T-helper 1 cell (primary cell): ENCODE data around the gene CCDC88B.

Experiments
- DNase-seq, 5 donors: peaks; one replicate each; pipeline ENCODE4 v3.0.0-alpha.2; 2012 to 2020

The CCDC88B gene

DNA sequence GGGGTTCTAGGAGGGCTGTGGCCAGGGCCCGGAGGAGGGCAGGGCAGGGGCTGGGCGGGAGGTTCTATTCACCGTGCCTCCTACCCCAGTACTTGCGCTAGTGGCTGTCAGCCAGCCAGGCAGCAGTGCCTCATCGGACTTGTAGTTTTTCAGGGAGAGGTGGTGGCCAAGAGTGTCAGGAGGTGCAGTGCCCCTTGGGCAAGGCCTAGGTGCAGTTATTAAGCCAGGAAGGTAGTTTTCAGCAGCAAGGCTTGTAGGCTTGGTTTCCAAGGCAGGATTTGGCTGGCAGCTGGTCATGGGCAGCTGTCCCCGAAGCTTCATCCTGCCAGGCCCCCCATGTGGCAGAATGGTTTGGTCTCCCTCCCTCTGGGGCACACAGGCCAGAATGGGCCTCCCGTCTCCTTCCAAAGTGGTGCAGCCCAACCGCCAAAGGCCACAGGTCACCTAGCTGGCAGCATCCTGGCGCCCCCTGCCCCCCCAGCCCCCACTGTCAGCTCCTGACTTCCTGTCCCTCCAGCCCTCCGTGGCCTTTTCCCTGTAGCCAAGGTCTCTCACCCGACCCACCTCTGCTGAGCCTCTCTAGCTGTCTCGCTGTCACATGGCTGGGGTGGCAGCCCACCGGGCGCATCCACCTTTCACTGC is 8.5 kb downstream of the CCDC88B start:
- no peak for DNase-seq

DNA sequence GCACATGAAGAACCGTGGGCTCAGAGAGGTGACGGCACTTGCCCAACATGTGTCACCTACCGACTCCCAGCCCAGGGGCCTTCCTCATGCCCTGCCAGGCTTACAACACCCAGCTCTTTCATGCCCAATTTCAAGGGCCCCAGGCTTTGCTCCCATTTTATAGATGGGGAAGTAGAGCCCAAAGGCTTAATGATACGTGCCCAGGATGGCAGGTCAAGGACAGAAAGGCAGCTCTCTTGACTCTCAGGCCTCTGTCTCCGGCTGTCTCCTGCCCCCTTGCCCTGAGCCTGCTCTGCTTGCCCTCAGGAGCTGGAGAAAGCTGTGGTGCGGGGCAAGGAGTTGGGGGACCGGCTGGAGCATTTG is 9.0 kb downstream of the CCDC88B start:
- DNase-seq, result no peak

DNA sequence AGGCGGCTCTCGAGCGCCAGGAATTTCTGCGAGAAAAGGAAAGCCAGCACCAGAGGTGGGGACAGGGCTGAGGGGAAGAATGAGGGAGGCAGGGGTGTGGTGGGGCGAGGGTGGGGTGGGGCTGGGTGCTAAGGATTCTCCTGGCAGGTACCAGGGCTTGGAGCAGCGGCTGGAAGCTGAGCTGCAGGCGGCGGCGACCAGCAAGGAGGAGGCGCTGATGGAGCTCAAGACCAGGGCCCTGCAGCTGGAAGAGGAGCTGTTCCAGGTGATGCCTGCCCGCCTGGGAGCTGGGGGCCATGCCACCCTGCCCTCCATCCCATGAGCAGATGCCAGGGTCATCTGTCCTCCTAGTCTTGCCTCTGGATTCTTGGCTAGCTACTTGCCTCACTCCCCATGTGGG is 9.4 kb downstream of the CCDC88B start:
- no peak for DNase-seq

DNA sequence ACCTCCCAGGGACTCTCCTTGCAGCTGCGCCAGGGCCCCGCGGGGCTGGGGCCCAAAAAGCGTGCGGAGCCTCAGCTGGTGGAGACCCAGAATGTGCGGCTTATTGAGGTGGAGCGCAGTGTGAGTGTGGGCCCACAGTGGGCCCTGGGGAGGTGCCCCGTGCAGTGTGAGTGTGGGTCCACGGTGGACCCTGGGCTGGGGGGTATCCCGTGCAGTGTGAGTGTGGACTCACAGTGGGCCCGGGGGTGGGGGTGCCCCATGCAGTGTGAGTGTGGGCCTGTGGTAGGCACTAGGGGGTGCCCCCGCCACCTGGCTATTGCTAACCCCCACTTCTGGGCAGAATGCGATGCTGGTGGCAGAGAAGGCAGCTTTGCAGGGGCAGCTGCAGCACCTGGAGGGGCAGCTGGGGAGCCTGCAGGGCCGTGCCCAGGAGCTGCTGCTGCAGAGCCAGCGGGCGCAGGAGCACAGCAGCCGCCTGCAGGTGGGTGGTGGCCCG is 11.2 kb downstream of the CCDC88B start:
- no peak for DNase-seq

DNA sequence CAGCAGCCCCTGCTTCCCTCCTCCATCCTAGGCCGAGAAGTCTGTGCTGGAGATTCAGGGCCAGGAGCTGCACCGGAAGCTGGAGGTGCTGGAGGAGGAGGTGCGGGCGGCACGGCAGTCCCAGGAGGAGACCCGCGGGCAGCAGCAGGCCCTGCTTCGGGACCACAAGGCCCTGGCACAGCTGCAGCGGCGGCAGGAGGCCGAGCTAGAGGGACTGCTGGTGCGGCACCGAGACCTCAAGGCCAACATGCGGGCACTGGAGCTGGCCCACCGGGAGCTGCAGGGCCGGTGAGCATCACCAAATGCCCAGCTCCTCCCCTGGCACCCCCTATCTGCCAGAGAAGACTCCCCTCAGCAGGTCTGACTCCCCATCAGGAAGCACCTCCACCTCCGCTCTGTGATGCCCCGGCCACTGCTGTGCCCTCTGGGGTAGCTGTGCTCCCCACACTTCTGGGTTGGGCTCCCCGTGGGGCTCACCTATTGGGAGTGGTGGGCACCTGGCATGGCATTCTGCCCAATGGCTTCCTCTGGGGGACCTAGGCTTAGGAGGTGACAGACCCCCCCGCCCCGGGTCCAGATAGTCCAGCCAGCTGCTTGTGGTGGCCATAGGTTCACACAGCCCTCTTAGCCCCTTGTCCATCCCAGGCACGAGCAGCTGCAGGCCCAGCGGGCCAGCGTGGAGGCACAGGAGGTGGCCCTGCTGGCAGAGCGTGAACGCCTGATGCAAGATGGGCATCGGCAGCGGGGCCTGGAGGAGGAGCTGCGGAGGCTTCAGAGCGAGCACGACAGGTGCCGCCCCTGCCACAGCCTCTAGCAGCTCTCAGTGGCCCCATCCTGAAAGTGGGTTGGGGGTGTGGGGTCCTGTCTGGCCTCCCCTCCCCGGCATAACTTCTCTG is 12.3 kb downstream of the CCDC88B start:
- no peak for DNase-seq

DNA sequence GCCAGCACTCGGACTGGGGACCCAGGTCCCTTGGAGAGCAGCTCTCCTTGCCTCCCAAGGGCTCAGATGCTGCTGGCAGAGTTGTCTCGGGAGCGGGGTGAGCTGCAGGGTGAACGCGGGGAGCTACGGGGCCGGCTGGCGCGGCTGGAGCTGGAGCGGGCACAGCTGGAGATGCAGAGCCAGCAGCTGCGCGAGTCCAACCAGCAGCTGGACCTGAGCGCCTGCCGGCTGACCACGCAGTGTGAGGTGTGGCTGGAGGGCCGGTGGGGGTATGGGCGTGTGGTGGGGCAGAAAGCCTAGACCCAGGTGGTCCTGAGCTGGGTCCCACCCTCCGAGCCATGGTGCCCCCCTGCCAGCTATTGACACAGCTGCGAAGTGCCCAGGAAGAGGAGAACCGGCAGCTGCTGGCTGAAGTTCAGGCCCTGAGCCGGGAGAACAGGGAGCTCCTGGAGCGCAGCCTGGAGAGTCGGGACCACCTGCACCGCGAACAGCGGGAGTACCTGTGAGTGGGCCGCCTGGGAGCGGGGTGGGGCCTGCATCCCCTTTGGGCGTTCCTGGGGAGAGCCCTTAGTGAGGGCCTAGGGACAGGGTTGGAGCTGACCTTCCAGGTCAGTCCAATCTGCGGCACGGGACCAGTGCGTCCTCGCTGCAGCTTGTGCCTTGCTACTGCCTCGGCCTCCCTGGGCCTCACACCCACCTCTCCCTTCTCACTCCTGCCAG is 13.2 kb downstream of the CCDC88B start:
- no peak for DNase-seq

DNA sequence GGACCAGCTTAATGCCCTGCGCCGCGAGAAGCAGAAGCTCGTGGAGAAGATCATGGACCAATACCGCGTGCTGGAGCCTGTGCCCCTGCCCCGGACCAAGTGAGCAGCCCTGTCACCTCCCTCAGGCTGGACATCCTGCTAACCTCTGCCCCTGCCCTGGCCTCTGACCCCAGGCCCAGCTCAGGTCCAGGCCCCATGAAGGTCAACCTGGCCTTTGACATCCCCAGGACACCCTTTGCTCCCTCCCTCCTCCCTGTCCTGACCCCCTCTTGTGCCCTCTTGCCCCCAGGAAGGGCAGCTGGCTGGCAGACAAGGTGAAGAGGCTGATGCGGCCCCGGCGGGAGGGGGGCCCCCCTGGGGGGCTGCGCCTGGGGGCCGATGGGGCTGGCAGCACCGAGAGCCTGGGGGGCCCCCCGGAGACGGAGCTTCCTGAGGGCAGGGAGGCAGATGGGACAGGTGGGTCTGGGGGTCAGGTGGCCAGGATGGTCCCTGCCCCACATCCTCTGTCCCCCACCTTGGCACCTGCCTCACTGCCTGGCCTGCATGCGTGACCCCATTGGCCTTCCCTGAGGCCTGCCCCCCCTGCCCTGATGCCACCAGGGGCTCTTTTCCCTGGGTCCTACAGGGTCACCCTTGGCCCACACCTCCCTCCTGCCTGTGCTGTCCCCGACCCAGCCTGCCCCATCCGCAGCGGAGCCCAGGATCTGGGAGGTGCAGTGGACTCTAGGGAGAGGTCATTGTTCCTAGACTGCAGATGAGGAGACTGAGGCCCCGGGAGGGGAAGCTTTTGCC is 13.9 kb downstream of the CCDC88B start:
- DNase-seq, result no peak

- no peak for DNase-seq
These were observed 15.3 kb downstream of the CCDC88B start for GRCh38 chr11:64355078-64355940.

DNA sequence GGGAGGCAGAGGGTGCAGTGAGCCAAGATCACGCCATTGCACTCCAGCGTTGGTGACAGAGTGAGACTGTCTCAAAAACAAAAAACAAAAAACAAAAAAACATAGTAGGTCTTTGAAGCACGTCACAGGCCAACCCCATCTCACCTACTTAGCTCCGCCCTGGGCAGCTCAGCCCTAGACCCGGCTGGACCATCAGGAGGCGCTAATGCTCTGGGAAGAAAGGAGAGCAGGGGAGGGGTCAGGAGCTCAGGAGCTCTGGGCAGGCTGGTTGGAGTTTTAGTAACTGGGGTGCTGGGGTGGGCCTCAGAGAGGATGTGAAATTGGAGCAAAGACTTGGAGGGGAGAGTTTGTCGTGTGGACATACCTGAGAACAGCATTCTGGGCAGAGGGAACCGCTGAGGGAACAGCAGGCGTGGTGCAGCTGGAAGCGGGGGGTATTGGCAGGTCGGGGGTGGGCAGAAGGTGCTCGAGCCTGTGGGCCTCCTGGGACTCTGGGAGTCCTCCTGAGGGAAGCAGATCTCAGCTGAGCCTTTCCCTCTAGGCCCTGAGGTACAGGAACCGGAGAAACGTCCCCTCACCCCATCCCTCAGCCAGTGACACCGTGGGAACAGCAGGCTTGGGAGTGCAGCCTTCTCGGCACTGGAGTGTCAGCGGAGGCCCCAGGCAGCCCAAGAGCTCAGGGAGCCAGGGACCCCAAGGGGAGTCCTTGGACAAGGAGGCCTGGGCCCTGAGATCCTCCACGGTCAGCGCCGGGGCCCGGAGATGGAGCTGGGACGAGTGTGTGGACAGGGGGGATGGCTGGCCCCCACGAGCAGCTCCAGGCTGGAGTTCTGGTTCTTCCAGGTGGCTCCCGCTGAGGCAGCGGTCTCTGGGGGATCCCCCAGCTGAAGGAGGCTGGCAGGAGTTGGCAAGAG is 16.8 kb downstream of the CCDC88B start:
- DNase-seq, result peak in 1 of 5 donors; percentile 34

- no peak for DNase-seq
These were observed 17.4 kb downstream of the CCDC88B start for GRCh38 chr11:64357446-64357845.

GRCh38 chr11:64357904-64358535 is 18.0 kb downstream of the CCDC88B start:
- DNase-seq, result peak in 1 of 5 donors; percentile 36

DNA sequence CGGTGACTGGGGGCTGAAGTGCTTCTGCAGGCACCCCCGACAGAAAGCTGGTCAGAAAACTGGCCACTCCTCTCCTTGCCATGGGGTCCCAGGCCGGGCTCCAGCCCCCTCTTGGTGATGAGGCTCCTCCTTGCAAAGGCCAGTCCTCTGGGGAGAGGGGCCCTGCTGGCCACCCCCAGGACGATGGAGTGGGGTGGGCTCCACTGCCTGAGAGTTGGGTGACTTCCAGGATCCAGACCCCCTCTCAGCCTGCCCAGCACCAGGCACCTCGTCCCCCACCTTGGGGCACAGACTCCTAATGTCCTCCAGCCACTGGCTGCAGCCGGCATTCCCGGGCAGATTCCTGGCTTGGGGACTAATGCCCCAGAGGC is 18.5 kb downstream of the CCDC88B start:
- DNase-seq, result no peak

GRCh38 chr11:64358907-64359711 is 19.1 kb downstream of the CCDC88B start, which contains the start of gene RPS6KA4:
Gene RPS6KA4, plus strand, starts transcription at chr11:64359162. Its CDS starts 74 bp downstream, at chr11:64359236.
- peak in 2 of 5 donors; percentile 41 to 48 for DNase-seq

DNA sequence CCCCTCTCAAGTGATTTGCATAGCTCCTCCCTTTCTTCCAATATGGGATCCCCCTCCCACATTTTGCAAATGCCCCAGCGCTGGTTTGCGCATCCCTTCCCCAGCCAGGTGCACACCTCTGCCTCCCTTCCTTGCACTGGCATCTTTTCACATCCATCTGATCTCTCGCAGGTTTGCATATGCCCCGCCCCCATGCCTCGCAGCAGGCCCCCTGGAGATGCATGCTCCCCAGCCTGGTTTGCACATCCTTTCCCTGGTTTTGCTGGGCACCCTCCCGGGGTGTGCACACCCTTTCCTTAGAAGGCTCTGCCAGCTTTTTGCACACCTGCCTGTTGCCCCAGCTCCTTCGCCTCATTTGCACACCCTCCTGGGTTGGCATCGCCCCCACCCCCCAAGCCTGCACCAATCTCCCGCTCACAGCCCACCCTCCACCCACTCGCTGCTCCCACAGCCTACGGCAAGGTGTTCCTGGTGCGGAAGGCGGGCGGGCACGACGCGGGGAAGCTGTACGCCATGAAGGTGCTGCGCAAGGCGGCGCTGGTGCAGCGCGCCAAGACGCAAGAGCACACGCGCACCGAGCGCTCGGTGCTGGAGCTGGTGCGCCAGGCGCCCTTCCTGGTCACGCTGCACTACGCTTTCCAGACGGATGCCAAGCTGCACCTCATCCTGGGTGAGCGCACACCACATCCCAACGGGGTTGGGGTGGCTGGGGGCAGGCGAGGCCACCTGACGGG is 19.9 kb downstream of the CCDC88B start:
- peak in 1 of 5 donors; percentile 53 for DNase-seq

DNA sequence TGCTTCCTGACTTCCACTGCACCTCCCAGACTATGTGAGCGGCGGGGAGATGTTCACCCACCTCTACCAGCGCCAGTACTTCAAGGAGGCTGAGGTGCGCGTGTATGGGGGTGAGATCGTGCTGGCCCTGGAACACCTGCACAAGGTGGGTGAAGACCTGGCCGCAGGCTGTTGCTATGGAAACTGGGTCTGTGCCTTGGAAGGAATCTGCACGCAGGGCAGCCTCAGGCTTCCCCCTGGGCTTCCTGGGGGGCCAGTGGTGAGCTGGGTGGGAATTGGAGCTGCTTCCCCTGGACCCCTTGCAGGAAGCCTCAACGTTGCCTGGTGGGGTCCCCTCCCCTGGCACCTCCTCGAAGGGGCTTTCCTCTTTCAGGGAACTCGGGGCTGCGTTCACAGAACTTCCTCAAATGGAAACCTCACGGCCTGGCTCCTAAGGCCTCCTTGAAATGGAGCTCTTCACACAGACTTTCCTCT is 20.5 kb downstream of the CCDC88B start:
- no peak for DNase-seq

DNA sequence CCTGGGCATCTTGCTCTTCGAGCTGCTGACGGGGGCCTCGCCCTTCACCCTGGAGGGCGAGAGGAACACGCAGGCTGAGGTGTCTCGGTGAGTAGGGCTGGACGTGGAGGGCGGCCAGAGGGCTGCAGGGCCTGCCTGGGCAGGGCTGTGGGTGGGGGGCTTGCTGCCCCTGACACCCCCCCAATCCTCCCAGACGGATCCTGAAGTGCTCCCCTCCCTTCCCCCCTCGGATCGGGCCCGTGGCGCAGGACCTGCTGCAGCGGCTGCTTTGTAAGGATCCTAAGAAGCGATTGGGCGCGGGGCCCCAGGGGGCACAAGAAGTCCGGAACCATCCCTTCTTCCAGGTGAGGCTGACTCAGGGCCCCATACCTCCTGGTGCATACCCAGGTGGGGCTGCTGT is 21.7 kb downstream of the CCDC88B start:
- DNase-seq, result no peak

DNA sequence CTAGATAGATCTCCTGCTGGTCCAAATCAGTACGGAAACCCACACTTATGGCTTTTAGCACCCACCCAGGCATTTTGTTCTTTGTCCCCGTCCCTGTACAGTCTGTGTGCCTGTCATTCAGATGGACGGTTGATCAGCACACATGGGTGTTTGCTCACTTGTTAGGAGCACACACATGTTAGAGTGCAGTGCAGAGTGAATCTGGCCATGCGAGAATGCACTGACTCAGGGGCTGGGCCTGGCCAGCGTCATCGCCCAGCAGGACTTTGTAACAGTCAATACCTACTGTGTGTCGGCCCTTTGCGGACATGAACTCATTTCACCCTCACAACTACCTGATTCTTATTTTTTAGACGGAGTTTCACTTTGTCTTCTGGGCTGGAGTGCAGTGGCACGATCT is 22.3 kb downstream of the CCDC88B start:
- no peak for DNase-seq

- no peak for DNase-seq
These were observed 24.4 kb downstream of the CCDC88B start for GRCh38 chr11:64364435-64364834.
